Endothelial cell of umbilical vein (primary cell): ENCODE measurements around the gene ETF1. TPM values are rescaled to one million over a fixed set of nuclear protein-coding genes. Genes with fewer than 3 reads are reported as not detected.

Experiments used
- BruUV-seq: library from RNA; stranded (reverse); fragments of 400-500 nt; replicated peaks from 2 replicates; lab custom pipeline; 2021; lab: Mats Ljungman, UMichigan
- CTCF ChIA-PET: fragments of 300-600, 350-600 bp; sonication (Branson Sonifier 250); formaldehyde crosslinking; loops from one replicate; lab custom pipeline; 2021; ENCODE audit warnings: antibody characterized with exemption, inconsistent platforms; lab: Charles Lee
- POLR2A ChIA-PET: fragments of 300-600, 350-600 bp; sonication (Branson Sonifier 250); formaldehyde crosslinking; loops from one replicate; lab custom pipeline; 2021; ENCODE audit warnings: antibody characterized with exemption, inconsistent platforms; lab: Charles Lee
- DNase-seq: peaks from one replicate; pipeline ENCODE4 v3.0.0-alpha.2; 2011; ENCODE audit warnings: low read depth, low spot score
- FAIRE-seq: peaks from 2 replicates; lab custom pipeline; 2011; peaks lifted over from hg19 to GRCh38; lab: Jason Lieb, UNC
- H2AFZ ChIP-seq: 2 replicates; pipeline ENCODE4 v1.6.0; 2012; ENCODE audit warnings: low read depth, low read length, control low read depth, inconsistent platforms
- H3K27ac ChIP-seq: 2 replicates; pipeline ENCODE4 v1.5.1; 2011; ENCODE audit warnings: low read depth, mild to moderate bottlenecking, control low read depth, low read length, moderate library complexity; ENCODE audit not compliant: insufficient read depth
- H3K27me3 ChIP-seq, 2 experiments: 2 replicates each; pipeline versions ENCODE4 v1.6.0 to v1.6.1; 2011; ENCODE audit warnings: low read length in 2 of 2, mixed read lengths in 1 of 2; ENCODE audit not compliant: control insufficient read depth in 2 of 2, insufficient read depth in 2 of 2
- H3K36me3 ChIP-seq, 2 experiments: 2 replicates in 1 of 2; 3 replicates in 1 of 2; pipeline ENCODE4 v1.5.1; 2011; ENCODE audit warnings: low read length in 2 of 2, mild to moderate bottlenecking in 1 of 2, moderate library complexity in 1 of 2; ENCODE audit not compliant: control insufficient read depth in 2 of 2, insufficient read depth in 2 of 2; ENCODE audit errors: extremely low read depth in 1 of 2
- H3K4me1 ChIP-seq: 3 replicates; pipeline ENCODE4 v1.5.1; 2011; ENCODE audit warnings: mild to moderate bottlenecking, low read length; ENCODE audit not compliant: control insufficient read depth, insufficient read depth; ENCODE audit errors: extremely low read depth
- H3K4me2 ChIP-seq: 2 replicates; pipeline ENCODE4 v1.6.1; 2011; ENCODE audit warnings: low read length, control low read depth, mixed read lengths; ENCODE audit not compliant: insufficient read depth
- H3K4me3 ChIP-seq, 3 experiments: fragments of 200-600 bp in 1 of 3; sonication (generic), shearing (Covaris generic) in 1 of 3; replicated peaks in 1 of 3; 2 replicates each; pipeline ENCODE4 v1.5.1; 2011 to 2016; ENCODE audit warnings: control low read depth in 3 of 3, low read length in 3 of 3, mild to moderate bottlenecking in 2 of 3, inconsistent platforms in 1 of 3, low read depth in 1 of 3, moderate library complexity in 1 of 3; ENCODE audit not compliant: insufficient read depth in 1 of 3
- H3K79me2 ChIP-seq: 2 replicates; pipeline ENCODE4 v1.6.0; 2012; ENCODE audit warnings: low read length, inconsistent platforms; ENCODE audit not compliant: control insufficient read depth, insufficient read depth
- H3K9ac ChIP-seq: replicated peaks from 2 replicates; pipeline ENCODE3; 2011; ENCODE audit warnings: low read length, control low read depth; ENCODE audit not compliant: insufficient read depth; ENCODE audit errors: extremely low read depth
- H3K9me1 ChIP-seq: replicated peaks from 3 replicates; pipeline ENCODE4 v1.6.0; 2011; ENCODE audit warnings: mild to moderate bottlenecking, low read length; ENCODE audit not compliant: control insufficient read depth, insufficient read depth; ENCODE audit errors: extremely low read depth
- H3K9me3 ChIP-seq: replicated peaks from 2 replicates; pipeline ENCODE4 v1.5.1; 2012; ENCODE audit warnings: low read length, inconsistent platforms; ENCODE audit not compliant: control insufficient read depth, insufficient read depth
- H4K20me1 ChIP-seq: replicated peaks from 2 replicates; pipeline ENCODE3; 2011; ENCODE audit warnings: mild to moderate bottlenecking, low read length; ENCODE audit not compliant: control insufficient read depth, insufficient read depth; ENCODE audit errors: extremely low read depth
- EZH2 ChIP-seq: IDR thresholded peaks from 2 replicates; pipeline ENCODE4 v1.6.1; 2012; ENCODE audit warnings: borderline replicate concordance, low read depth, mild to moderate bottlenecking, moderate library complexity, low read length, inconsistent platforms; ENCODE audit not compliant: severe bottlenecking
- FOS ChIP-seq: IDR thresholded peaks from 2 replicates; pipeline ENCODE4 v1.6.1; 2011; ENCODE audit warnings: mild to moderate bottlenecking, low read length, moderate library complexity, borderline replicate concordance; ENCODE audit not compliant: insufficient read depth
- GATA2 ChIP-seq: IDR thresholded peaks from 2 replicates; pipeline ENCODE4 v1.7.0; 2011; ENCODE audit warnings: low read depth, mild to moderate bottlenecking, moderate library complexity, mixed read lengths, low read length; ENCODE audit not compliant: insufficient read length, insufficient read depth
- JUN ChIP-seq: IDR thresholded peaks from 2 replicates; pipeline ENCODE4 v1.6.1; 2011; ENCODE audit warnings: borderline replicate concordance, low read depth; ENCODE audit not compliant: insufficient read length, insufficient read depth
- MYC ChIP-seq: IDR thresholded peaks from one replicate; pipeline ENCODE4 v1.6.1; 2011; ENCODE audit warnings: mild to moderate bottlenecking, low read depth, low read length
- POLR2A ChIP-seq: IDR thresholded peaks from 2 replicates; pipeline ENCODE4 v1.6.1; 2012; ENCODE audit warnings: low read depth, mild to moderate bottlenecking, control low read depth, low read length
- POLR2AphosphoS5 ChIP-seq: IDR thresholded peaks from 2 replicates; pipeline ENCODE4 v1.6.1; 2012; ENCODE audit warnings: low read depth, mild to moderate bottlenecking, control low read depth, low read length, moderate library complexity; ENCODE audit not compliant: insufficient read depth
- dilution Hi-C: fragments of 300-500 bp; cut with MboI; formaldehyde crosslinking; loops from one replicate; pipeline ENCODE4 v1.15.0; 2019; ENCODE audit warnings: low sequenced_read_pairs; ENCODE audit not compliant: extremely low pct_ligation_motif_present
- intact Hi-C: fragments of 100-400 bp; cut with micrococcal nuclease; formaldehyde crosslinking; loops from one replicate; pipeline ENCODE4 v1.10.0; 2022
- polyA plus RNA-seq, 4 experiments: library from polyadenylated mRNA; depleted of rRNA in 3 of 4; stranded (reverse) in 3 of 4; unstranded in 1 of 4; fragments of >200 nt; gene quantifications; 2 replicates each; pipeline versions ENCODE4 v1.2.1 to v1.2.3, GENCODE V29; 2011 to 2012; ENCODE audit warnings: missing spikeins in 1 of 4
- total RNA-seq: library from RNA; stranded (reverse); gene quantifications from 2 replicates; pipeline ENCODE4 v1.2.3, GENCODE V29; 2021
- TF ChIP-seq, protein P1 (sequence below), 2 donors: IDR thresholded peaks; 1 replicate in 1 of 2; 2 replicates in 1 of 2; pipeline ENCODE4 v1.5.1; 2011; ENCODE audit warnings: low read length in 2 of 2, mild to moderate bottlenecking in 2 of 2, moderate library complexity in 2 of 2, control low read depth in 1 of 2, inconsistent platforms in 1 of 2, low read depth in 1 of 2; ENCODE audit not compliant: insufficient read depth in 1 of 2; ENCODE audit errors: extremely low read depth in 1 of 2

The ETF1 gene
- total and polyA plus RNA-seq, 2 donors (not counting 3 experiments of a cell fraction or from before 2014, with no cell fraction given): 32.9 to 114 TPM

DNA sequence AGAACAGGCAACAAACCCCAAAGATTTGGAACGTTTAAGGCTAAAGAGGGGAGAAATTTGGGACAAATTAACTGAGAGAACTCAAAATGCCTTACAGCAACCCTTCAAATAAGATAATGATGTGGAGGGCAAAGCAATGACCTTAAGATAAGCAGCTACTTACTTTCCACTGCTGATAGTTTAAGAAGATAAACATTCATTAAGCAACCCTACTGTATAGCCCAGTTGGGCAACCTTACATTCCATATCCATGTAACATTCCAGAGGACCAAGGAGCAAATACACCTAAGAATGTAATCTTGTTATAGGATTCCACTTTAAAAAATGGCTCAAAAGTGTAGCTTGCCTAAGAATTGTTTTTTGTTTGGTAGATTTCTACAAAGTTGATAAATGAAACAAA, 14.8 kb downstream of the ETF1 start:
- Histone ChIP-seq H3K27ac (no peak overlapping the region), H3K36me3 (no peaks in the 10 kb centered on the region), H3K27me3 (no peaks in the 10 kb centered on the region), H3K9me1 (no peaks in the 10 kb centered on the region), H3K9me3 (no peaks in the 10 kb centered on the region), H3K4me1 (no peaks in the 10 kb centered on the region), H3K9ac (no peak overlapping the region), H3K4me3 (no peak overlapping the region), H3K79me2 (peaks cover 95% of the 10 kb centered on the region), H4K20me1 (no peaks in the 10 kb centered on the region), H2AFZ (no peak overlapping the region), H3K4me2 (no peak overlapping the region)
- FAIRE-seq: peak; percentile 21
- no peak for DNase-seq
- dilution Hi-C loops: no loop called here
- POLR2A ChIA-PET: no interaction called here
- no TSS peak for BruUV-seq
- TF ChIP-seq POLR2A (no peak), MYC (no peak), JUN (no peak), EZH2 (no peak)
- intact Hi-C loops: no loop called here
- CTCF ChIA-PET: no interaction called here

DNA sequence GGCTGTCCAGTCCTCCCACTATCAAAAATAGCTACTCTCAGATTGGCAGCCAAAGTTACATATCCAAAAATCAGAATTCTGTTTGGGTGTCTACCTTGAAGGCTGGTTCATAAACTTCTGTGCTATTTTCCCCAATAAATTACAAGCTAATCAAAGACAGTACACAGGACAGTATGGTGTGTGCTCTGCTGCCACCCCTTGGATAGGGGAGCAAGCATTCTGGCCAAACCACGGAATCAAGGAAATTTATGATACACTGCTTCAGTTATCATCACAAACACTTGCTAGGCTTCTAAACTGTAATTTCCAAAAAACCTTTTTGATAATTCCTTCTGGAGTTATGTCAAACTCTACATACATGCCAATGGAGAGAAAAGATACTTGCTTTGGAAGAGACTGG, 15.9 kb downstream of the ETF1 start:
- no peaks in the 10 kb centered on the region for H3K36me3 ChIP-seq
- H2AFZ ChIP-seq: no peak overlapping the region
- no peaks in the 10 kb centered on the region for H3K9me3 ChIP-seq
- intact Hi-C loops: no loop called here
- H3K27me3 ChIP-seq: no peaks in the 10 kb centered on the region
- dilution Hi-C loops: no loop called here
- H4K20me1 ChIP-seq: no peaks in the 10 kb centered on the region
- no peaks in the 10 kb centered on the region for H3K9me1 ChIP-seq
- ChIA-PET POLR2A (no interaction called here), CTCF (interaction anchor here (1.0 to 1.3 kb wide), 3 partner anchors 16 to 78 kb away, joined by 3 to 4 read pairs (median 3); partner anchors contain the start of gene ETF1)
- FAIRE-seq: no peak
- no peak overlapping the region for H3K9ac ChIP-seq
- no peak overlapping the region for H3K4me3 ChIP-seq
- H3K79me2 ChIP-seq: peaks cover 95% of the 10 kb centered on the region
- H3K4me1 ChIP-seq: no peaks in the 10 kb centered on the region
- no TSS peak for BruUV-seq
- no peak for DNase-seq
- no peak overlapping the region for H3K27ac ChIP-seq
- TF ChIP-seq POLR2AphosphoS5 (no peak), FOS (no peak), GATA2 (no peak)
- TF ChIP-seq, protein P1, sequence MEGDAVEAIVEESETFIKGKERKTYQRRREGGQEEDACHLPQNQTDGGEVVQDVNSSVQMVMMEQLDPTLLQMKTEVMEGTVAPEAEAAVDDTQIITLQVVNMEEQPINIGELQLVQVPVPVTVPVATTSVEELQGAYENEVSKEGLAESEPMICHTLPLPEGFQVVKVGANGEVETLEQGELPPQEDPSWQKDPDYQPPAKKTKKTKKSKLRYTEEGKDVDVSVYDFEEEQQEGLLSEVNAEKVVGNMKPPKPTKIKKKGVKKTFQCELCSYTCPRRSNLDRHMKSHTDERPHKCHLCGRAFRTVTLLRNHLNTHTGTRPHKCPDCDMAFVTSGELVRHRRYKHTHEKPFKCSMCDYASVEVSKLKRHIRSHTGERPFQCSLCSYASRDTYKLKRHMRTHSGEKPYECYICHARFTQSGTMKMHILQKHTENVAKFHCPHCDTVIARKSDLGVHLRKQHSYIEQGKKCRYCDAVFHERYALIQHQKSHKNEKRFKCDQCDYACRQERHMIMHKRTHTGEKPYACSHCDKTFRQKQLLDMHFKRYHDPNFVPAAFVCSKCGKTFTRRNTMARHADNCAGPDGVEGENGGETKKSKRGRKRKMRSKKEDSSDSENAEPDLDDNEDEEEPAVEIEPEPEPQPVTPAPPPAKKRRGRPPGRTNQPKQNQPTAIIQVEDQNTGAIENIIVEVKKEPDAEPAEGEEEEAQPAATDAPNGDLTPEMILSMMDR (IDR thresholded peaks at IDR 0.05; ENCODE audit: extremely low read depth in 1 of 2, insufficient read depth in 1 of 2, low read depth in 1 of 2, low read length in 2 of 2): no peak
- H3K4me2 ChIP-seq: no peak overlapping the region
